Smooth muscle cell (in vitro differentiated cells): ENCODE results near the gene ZNF219. TPM values are rescaled to one million over a fixed set of nuclear protein-coding genes. Genes with fewer than 3 reads are reported as not detected.

Experiments used
- DNase-seq: peaks from one replicate; lab custom pipeline; 2025; ENCODE audit not compliant: unreplicated experiment; lab: John Stamatoyannopoulos, UW
- H2AFZ ChIP-seq: fragments of 200-600 bp; sonication (generic); 2 replicates; pipeline ENCODE4 v1.6.0; 2016; ENCODE audit warnings: antibody characterized with exemption, low read depth, mild to moderate bottlenecking
- H3F3A ChIP-seq: fragments of 200-600 bp; sonication (generic); 2 replicates; pipeline ENCODE4 v1.6.0; 2017; ENCODE audit warnings: antibody characterized with exemption, low read depth
- H3K27ac ChIP-seq: fragments of 200-600 bp; sonication (generic); 2 replicates; pipeline ENCODE4 v1.5.1; 2016; ENCODE audit warnings: low read depth, mild to moderate bottlenecking
- H3K27me3 ChIP-seq: fragments of 200-600 bp; sonication (generic); 2 replicates; pipeline ENCODE4 v1.6.1; 2016; ENCODE audit warnings: low read depth, mild to moderate bottlenecking
- H3K36me3 ChIP-seq: fragments of 200-600 bp; sonication (generic); 2 replicates; pipeline ENCODE4 v1.5.1; 2016; ENCODE audit warnings: low read depth
- H3K4me1 ChIP-seq: fragments of 200-600 bp; sonication (generic); 2 replicates; pipeline ENCODE4 v1.5.1; 2016; ENCODE audit warnings: low read depth
- H3K4me2 ChIP-seq: fragments of 200-600 bp; sonication (generic); 2 replicates; pipeline ENCODE4 v1.6.0; 2016; ENCODE audit warnings: mild to moderate bottlenecking
- H3K4me3 ChIP-seq: fragments of 200-600 bp; sonication (generic); 2 replicates; pipeline ENCODE4 v1.5.1; 2016; ENCODE audit warnings: mild to moderate bottlenecking
- H3K79me2 ChIP-seq: fragments of 200-600 bp; sonication (generic); 2 replicates; pipeline ENCODE4 v1.6.0; 2016; ENCODE audit warnings: low read depth, mild to moderate bottlenecking
- H3K9ac ChIP-seq: fragments of 200-600 bp; sonication (generic); 2 replicates; pipeline ENCODE4 v1.6.0; 2016; ENCODE audit warnings: low read depth
- H3K9me3 ChIP-seq: fragments of 200-600 bp; sonication (generic); replicated peaks from 2 replicates; pipeline ENCODE4 v1.5.1; 2016; ENCODE audit warnings: low read depth
- H4K20me1 ChIP-seq: fragments of 200-600 bp; sonication (generic); 2 replicates; pipeline ENCODE4 v1.6.0; 2016; ENCODE audit warnings: low read depth
- WGBS: methylation state at CpG from one replicate; pipeline ENCODE4 v1.1.7; 2016; ENCODE audit warnings: low lambda C conversion rate; 5-methylcytosine and 5-hydroxymethylcytosine counted together
- polyA plus RNA-seq: library from polyadenylated mRNA; unstranded; fragments of >200 nt; fragmentation: Nextera tagmentation; extraction: Ambion mirVana; gene quantifications from 2 replicates; pipeline ENCODE4 v1.2.1, GENCODE V29; 2016
- total RNA-seq: library from RNA; depleted of rRNA; stranded (reverse); fragments of >200 nt; gene quantifications from 2 replicates; pipeline ENCODE4 v1.2.3, GENCODE V29; 2014
- TF ChIP-seq, protein P1 (sequence below): fragments of 200-600 bp; sonication (generic); IDR thresholded peaks from 2 replicates; pipeline ENCODE4 v1.5.1; 2017; ENCODE audit warnings: borderline replicate concordance, mild to moderate bottlenecking, antibody characterized with exemption; ENCODE audit not compliant: insufficient read depth, poor library complexity, severe bottlenecking

ZNF219 gene
- total and polyA plus RNA-seq, 2 experiments from 2014 or later, result 8.8 to 10.0 TPM

DNA sequence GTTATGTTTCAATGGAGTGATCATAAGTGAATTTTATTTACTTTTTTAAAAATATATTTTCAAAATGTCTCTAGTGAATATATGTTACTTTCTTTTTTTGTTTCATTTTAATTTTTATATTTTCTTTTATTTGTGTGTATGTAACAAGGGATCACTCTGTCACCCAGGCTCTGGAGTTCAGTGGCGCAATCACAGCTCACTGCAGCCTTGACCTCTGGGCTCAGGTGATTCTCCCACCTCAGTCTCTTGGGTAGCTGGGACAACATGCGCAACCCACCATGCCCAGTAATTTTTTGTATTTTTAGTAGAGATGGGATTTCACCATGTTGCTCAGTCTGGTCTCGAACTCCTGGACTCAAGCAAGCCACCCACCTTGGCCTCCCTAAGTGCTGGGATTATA, 20.5 kb upstream of the ZNF219 start:
- Histone ChIP-seq H4K20me1 (no peaks in the 10 kb centered on the region), H3K9ac (no peak overlapping the region), H3K4me3 (no peak overlapping the region), H3K4me1 (no peaks in the 10 kb centered on the region), H2AFZ (no peak overlapping the region), H3K36me3 (no peaks in the 10 kb centered on the region), H3F3A (no peaks in the 10 kb centered on the region), H3K4me2 (no peak overlapping the region), H3K27ac (no peak overlapping the region), H3K79me2 (no peaks in the 10 kb centered on the region), H3K27me3 (no peaks in the 10 kb centered on the region), H3K9me3 (no peaks in the 10 kb centered on the region)
- no peak for DNase-seq
- TF ChIP-seq, protein P1, sequence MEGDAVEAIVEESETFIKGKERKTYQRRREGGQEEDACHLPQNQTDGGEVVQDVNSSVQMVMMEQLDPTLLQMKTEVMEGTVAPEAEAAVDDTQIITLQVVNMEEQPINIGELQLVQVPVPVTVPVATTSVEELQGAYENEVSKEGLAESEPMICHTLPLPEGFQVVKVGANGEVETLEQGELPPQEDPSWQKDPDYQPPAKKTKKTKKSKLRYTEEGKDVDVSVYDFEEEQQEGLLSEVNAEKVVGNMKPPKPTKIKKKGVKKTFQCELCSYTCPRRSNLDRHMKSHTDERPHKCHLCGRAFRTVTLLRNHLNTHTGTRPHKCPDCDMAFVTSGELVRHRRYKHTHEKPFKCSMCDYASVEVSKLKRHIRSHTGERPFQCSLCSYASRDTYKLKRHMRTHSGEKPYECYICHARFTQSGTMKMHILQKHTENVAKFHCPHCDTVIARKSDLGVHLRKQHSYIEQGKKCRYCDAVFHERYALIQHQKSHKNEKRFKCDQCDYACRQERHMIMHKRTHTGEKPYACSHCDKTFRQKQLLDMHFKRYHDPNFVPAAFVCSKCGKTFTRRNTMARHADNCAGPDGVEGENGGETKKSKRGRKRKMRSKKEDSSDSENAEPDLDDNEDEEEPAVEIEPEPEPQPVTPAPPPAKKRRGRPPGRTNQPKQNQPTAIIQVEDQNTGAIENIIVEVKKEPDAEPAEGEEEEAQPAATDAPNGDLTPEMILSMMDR, result no peak
- 97% methylated on average over 3 of the region's 3 CpGs for WGBS

DNA sequence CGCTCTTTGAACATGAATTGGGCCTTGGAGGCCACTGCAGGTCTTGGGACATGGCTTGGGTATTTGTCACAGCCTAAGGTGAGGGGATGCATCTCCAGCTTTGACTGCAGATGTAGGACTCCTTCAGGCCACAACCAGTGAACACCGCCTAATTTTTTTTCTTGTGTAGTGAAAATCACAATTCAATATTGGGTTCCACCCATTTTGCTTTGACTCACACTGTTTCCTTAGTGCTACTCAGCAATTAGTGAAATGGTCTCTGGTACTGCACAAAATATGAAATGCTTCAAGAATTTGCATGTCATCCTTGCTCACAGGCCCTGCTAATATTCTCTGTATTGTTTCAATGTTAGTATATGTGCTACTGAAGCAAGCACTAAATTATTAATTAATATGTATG, 14.9 kb upstream of the ZNF219 start:
- TF ChIP-seq, protein P1, result no peak
- H3K79me2 ChIP-seq, result no peaks in the 10 kb centered on the region
- no peak overlapping the region for H3K4me2 ChIP-seq
- DNase-seq, result no peak
- H3K9me3 ChIP-seq, result no peaks in the 10 kb centered on the region
- H3K36me3 ChIP-seq, result no peaks in the 10 kb centered on the region
- no peaks in the 10 kb centered on the region for H3K4me1 ChIP-seq
- no peaks in the 10 kb centered on the region for H3K27me3 ChIP-seq
- no peak overlapping the region for H3K27ac ChIP-seq
- H2AFZ ChIP-seq, result no peak overlapping the region
- 98% methylated on average over 2 of the region's 2 CpGs for WGBS
- no peaks in the 10 kb centered on the region for H3F3A ChIP-seq
- H3K4me3 ChIP-seq, result no peak overlapping the region
- no peak overlapping the region for H3K9ac ChIP-seq
- H4K20me1 ChIP-seq, result no peaks in the 10 kb centered on the region

GRCh38 chr14:21112255-21112654, 13.8 kb upstream of the ZNF219 start:
- H3K4me3 ChIP-seq, result no peak overlapping the region
- no peak overlapping the region for H3K4me2 ChIP-seq
- H3K9ac ChIP-seq, result no peak overlapping the region
- H3K27me3 ChIP-seq, result no peaks in the 10 kb centered on the region
- no peaks in the 10 kb centered on the region for H3K9me3 ChIP-seq
- no peaks in the 10 kb centered on the region for H3K79me2 ChIP-seq
- no peaks in the 10 kb centered on the region for H3K4me1 ChIP-seq
- H2AFZ ChIP-seq, result no peak overlapping the region
- H3F3A ChIP-seq, result no peaks in the 10 kb centered on the region
- no peak for DNase-seq
- TF ChIP-seq, protein P1, result no peak
- 85% methylated on average over 4 of the region's 4 CpGs for WGBS
- no peaks in the 10 kb centered on the region for H4K20me1 ChIP-seq
- no peak overlapping the region for H3K27ac ChIP-seq
- no peaks in the 10 kb centered on the region for H3K36me3 ChIP-seq

GRCh38 chr14:21109377-21110138, 11.1 kb upstream of the ZNF219 start:
- H2AFZ ChIP-seq, result no peak overlapping the region
- no peak overlapping the region for H3K27ac ChIP-seq
- 90% methylated on average over 6 of the region's 6 CpGs for WGBS

More at GRCh38 chr14:21109377-21110138, 11.1 kb upstream of the ZNF219 start:
- Histone ChIP-seq H3K4me1 (peaks cover 15% of the 10 kb centered on the region), H3K9me3 (no peaks in the 10 kb centered on the region), H4K20me1 (no peaks in the 10 kb centered on the region), H3K9ac (no peak overlapping the region), H3K4me2 (no peak overlapping the region), H3K4me3 (no peak overlapping the region), H3K27me3 (no peaks in the 10 kb centered on the region), H3K36me3 (no peaks in the 10 kb centered on the region), H3F3A (peaks cover 9% of the 10 kb centered on the region), H3K79me2 (no peaks in the 10 kb centered on the region)
- TF ChIP-seq, protein P1, result no peak
- no peak for DNase-seq
